Ascending aorta (tissue), 2 donors: ENCODE data around the gene NAT14. TPM values are rescaled to one million over a fixed set of nuclear protein-coding genes. Genes with fewer than 3 reads are reported as not detected.

Source experiments
- DNase-seq, 2 donors: peaks; one replicate each; pipeline ENCODE4 v3.0.0-alpha.2; 2019; ENCODE audit warnings: low spot score in 2 of 2
- H3K27ac ChIP-seq, 2 donors: fragments of 200-600 bp; sonication (generic); one replicate each; pipeline ENCODE4 v1.5.1; 2016 to 2017; ENCODE audit warnings: mild to moderate bottlenecking in 1 of 2
- H3K27me3 ChIP-seq: fragments of 200-600 bp; sonication (generic); one replicate; pipeline ENCODE4 v1.5.1; 2017
- H3K36me3 ChIP-seq, 2 donors: fragments of 200-600 bp; sonication (generic); one replicate each; pipeline ENCODE4 v1.5.1; 2016
- H3K4me1 ChIP-seq, 2 donors: fragments of 200-600 bp; sonication (generic); one replicate each; pipeline ENCODE4 v1.5.1; 2016 to 2017; ENCODE audit warnings: mild to moderate bottlenecking in 1 of 2
- H3K4me3 ChIP-seq, 2 donors: fragments of 200-600 bp; sonication (generic); one replicate each; pipeline ENCODE4 v1.5.1; 2016 to 2017; ENCODE audit warnings: mild to moderate bottlenecking in 1 of 2
- H3K9me3 ChIP-seq, 2 donors: fragments of 200-600 bp; sonication (generic); one replicate each; pipeline ENCODE4 v1.5.1; 2016
- intact Hi-C: fragments of 100-400 bp; cut with DNase I; formaldehyde crosslinking; loops from one replicate; pipeline ENCODE4 v1.15.1; 2023
- total RNA-seq: library from RNA; depleted of rRNA; stranded (reverse); fragments of >200 nt; gene quantifications from one replicate; pipeline ENCODE4 v1.1.0, GENCODE V29; 2016
- TF ChIP-seq, protein P1 (sequence below), 3 experiments: fragments of 200-600 bp in 2 of 3; fragments of 450-650 bp in 1 of 3; sonication (generic) in 2 of 3; IDR thresholded peaks; one replicate each; pipeline ENCODE4 v1.5.1; 2016 to 2019; ENCODE audit warnings: antibody characterized with exemption in 3 of 3, mild to moderate bottlenecking in 1 of 3, moderate library complexity in 1 of 3

The NAT14 gene
- total RNA-seq, 1 donor from 2014 or later, result 21.6 TPM

- H3K4me3 ChIP-seq, result peak overlapping the region; percentile 48 to 71
- H3K4me1 ChIP-seq, result peaks cover 2 to 3% of the 10 kb centered on the region in 2 donors
- TF ChIP-seq, protein P1, sequence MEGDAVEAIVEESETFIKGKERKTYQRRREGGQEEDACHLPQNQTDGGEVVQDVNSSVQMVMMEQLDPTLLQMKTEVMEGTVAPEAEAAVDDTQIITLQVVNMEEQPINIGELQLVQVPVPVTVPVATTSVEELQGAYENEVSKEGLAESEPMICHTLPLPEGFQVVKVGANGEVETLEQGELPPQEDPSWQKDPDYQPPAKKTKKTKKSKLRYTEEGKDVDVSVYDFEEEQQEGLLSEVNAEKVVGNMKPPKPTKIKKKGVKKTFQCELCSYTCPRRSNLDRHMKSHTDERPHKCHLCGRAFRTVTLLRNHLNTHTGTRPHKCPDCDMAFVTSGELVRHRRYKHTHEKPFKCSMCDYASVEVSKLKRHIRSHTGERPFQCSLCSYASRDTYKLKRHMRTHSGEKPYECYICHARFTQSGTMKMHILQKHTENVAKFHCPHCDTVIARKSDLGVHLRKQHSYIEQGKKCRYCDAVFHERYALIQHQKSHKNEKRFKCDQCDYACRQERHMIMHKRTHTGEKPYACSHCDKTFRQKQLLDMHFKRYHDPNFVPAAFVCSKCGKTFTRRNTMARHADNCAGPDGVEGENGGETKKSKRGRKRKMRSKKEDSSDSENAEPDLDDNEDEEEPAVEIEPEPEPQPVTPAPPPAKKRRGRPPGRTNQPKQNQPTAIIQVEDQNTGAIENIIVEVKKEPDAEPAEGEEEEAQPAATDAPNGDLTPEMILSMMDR (IDR thresholded peaks at IDR 0.05), result peak in 1 of 3 experiments; percentile 10
- no peak for DNase-seq
- H3K27ac ChIP-seq, result peak overlapping the region in 1 of 2 donors; percentile 87
- intact Hi-C loops, result loop anchor here (1.0 to 5.0 kb wide), 4 partner anchors 17 to 202 kb away; partner anchors contain the start of gene UBE2S
- H3K36me3 ChIP-seq, result no peaks in the 10 kb centered on the region
- no peaks in the 10 kb centered on the region for H3K27me3 ChIP-seq
- no peaks in the 10 kb centered on the region for H3K9me3 ChIP-seq
These were observed 19.2 kb downstream of the NAT14 start for GRCh38 chr19:55504252-55504603.

DNA sequence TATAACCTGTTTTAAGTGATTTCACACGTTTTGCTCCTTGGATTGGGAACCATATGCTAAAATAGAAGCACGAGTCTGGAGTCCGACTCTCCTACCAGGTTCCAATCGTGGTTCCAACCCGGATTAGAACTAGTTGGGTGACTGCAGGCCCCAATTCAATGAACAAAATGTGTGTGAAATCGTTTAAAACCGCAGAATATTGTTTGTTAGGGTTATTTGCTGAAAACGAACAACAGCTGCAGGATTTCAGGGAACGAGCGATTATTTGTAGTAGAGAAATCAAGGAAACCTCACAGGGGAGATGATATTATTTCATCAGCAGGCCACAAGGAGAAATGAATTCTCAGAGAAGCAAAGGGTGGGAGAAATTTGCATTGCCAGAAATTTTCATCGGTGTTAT is 20.0 kb downstream of the NAT14 start:
- no peaks in the 10 kb centered on the region for H3K9me3 ChIP-seq
- H3K27me3 ChIP-seq, result no peaks in the 10 kb centered on the region
- peaks cover 2 to 3% of the 10 kb centered on the region in 2 donors for H3K4me1 ChIP-seq
- no peaks in the 10 kb centered on the region for H3K36me3 ChIP-seq
- no peak for DNase-seq
- H3K4me3 ChIP-seq, result no peak overlapping the region
- TF ChIP-seq, protein P1 (IDR thresholded peaks at IDR 0.05), result no peak
- H3K27ac ChIP-seq, result no peak overlapping the region
- intact Hi-C loops, result loop anchor here (1.0 to 5.0 kb wide), 4 partner anchors 18 to 203 kb away; partner anchors contain the start of gene UBE2S

- Histone ChIP-seq H3K27ac (no peak overlapping the region), H3K4me1 (peaks cover 2 to 3% of the 10 kb centered on the region in 2 donors), H3K36me3 (no peaks in the 10 kb centered on the region), H3K27me3 (no peaks in the 10 kb centered on the region), H3K4me3 (no peak overlapping the region), H3K9me3 (no peaks in the 10 kb centered on the region)
- TF ChIP-seq, protein P1 (IDR thresholded peaks at IDR 0.05), result no peak
- no peak for DNase-seq
- intact Hi-C loops, result no loop called here
These were observed 23.1 kb downstream of the NAT14 start for GRCh38 chr19:55508120-55508519.

DNA sequence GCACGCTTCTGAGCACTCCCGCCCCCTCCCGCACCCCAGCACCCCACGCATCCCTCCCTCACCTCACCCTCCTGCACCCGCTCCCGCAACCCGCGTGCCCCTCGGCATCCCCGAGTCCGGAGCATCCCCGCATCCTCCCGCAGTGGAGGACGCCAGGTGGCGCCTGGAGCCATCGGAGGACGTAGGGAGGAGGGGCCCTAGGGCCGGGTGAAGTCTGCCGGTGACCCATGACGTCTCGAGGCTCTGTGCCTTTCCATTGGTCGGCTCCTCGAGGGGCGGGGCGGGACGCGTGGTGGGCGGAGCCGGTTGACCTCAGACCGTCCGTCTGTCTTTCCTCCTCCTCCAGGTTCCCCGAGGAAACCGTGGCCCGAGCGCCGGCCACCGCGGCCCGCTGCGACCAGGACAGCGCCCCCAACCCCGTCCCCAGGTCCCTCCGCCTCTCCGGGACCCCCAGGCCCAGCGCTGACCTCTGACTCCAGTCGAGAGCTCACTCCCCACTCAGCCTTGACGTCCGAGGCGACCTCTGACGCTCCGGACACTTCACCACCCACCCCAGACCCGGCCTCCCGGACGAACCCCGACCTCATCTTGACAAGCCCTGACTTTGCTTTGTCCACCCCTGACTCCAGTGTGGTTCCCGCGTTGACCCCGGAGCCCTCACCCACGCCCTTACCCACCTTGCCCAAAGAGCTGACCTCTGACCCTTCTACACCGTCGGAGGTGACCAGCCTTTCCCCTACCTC is 32.1 kb downstream of the NAT14 start:
- H3K27ac ChIP-seq, result peak overlapping the region; percentile 36 to 74
- TF ChIP-seq, protein P1 (IDR thresholded peaks at IDR 0.05), result peak; percentile 83 to 95 (median 95)

DNA sequence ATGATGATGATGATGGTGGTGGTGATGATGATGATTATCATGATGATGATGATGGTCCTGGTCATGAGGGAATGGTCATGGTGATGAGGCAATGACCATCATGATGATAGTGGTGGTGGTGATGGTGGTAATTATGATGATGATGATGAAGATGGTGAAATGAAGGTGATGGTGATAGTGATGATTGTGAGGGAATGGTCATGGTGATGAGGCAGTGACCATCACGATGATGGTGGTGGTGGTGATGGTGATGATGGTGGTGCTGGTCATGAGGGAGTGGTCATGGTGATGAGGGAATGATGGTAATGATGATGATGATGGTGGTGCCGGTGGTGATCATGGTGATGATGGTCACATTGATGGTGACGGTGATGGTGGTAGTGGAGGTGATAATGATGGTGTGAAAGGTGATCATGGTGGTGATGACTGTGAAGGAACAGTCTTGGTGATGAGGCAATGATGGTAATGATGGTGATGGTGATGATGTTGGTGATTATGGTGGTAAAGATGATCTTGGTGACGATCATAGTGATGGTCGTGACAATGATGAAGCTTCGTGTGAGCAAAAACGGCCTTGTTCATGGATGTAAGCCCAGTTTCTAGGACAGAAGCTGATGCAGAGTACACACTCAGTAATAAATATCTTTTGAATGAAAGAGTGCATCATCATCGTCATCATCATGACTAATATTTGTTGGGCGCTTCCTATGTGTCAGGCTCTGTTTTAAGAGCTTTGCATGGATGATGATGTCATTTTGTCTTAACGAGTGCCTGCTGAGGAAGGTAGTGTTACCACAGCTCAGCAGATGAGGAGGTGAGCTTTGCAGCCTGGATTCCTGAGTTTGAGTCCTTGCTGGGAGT is 34.7 kb downstream of the NAT14 start:
- no peak for DNase-seq
- Histone ChIP-seq H3K27ac (no peak overlapping the region), H3K4me1 (peaks cover 0 to 12% of the 10 kb centered on the region in 2 donors), H3K27me3 (no peaks in the 10 kb centered on the region), H3K36me3 (no peaks in the 10 kb centered on the region), H3K4me3 (no peak overlapping the region), H3K9me3 (no peaks in the 10 kb centered on the region)
- TF ChIP-seq, protein P1 (IDR thresholded peaks at IDR 0.05), result no peak
- intact Hi-C loops, result no loop called here

More for the DNA sequence above, 32.1 kb downstream of the NAT14 start:
- Histone ChIP-seq H3K27me3 (no peaks in the 10 kb centered on the region), H3K4me3 (peak overlapping the region; percentile 49 to 57), H3K4me1 (peaks cover 0 to 12% of the 10 kb centered on the region in 2 donors), H3K36me3 (no peaks in the 10 kb centered on the region), H3K9me3 (no peaks in the 10 kb centered on the region)
- intact Hi-C loops, result loop anchor here (1.0 to 2.0 kb wide), 6 partner anchors 32 to 116 kb away; partner anchors contain the start of genes FIZ1, ZNF579, ZNF784 and ZNF865
- DNase-seq, result peak; percentile 47 to 96
